Fibroblast of lung (primary cell): ENCODE data around the gene FCHO1. TPM values are rescaled to one million over a fixed set of nuclear protein-coding genes. Genes with fewer than 3 reads are reported as not detected.
"Not testable (repeated sequence)": the region's sequence is repeated elsewhere in the genome, so short reads cannot be mapped to it uniquely, and the experiment has no call there.

Source experiments
- DNase-seq, 2 donors: peaks; one replicate each; pipeline versions ENCODE4 v3.0.0 to v3.0.0-alpha.2; 2010; ENCODE audit warnings: low read depth in 2 of 2
- H2AFZ ChIP-seq: 2 replicates; pipeline ENCODE4 v1.5.1; 2012; ENCODE audit warnings: low read length, control low read depth, inconsistent platforms
- H3K27ac ChIP-seq: 2 replicates; pipeline ENCODE4 v1.5.1; 2011; ENCODE audit warnings: low read length, control low read depth; ENCODE audit not compliant: insufficient read depth
- H3K27me3 ChIP-seq: 2 replicates; pipeline ENCODE4 v1.5.1; 2011; ENCODE audit warnings: mild to moderate bottlenecking, low read length; ENCODE audit not compliant: control insufficient read depth, insufficient read depth
- H3K36me3 ChIP-seq: 2 replicates; pipeline ENCODE4 v1.5.1; 2011; ENCODE audit warnings: low read length; ENCODE audit not compliant: control insufficient read depth, insufficient read depth
- H3K4me1 ChIP-seq: 2 replicates; pipeline ENCODE4 v1.5.1; 2011; ENCODE audit warnings: low read length; ENCODE audit not compliant: control insufficient read depth, insufficient read depth; ENCODE audit errors: extremely low read depth
- H3K4me2 ChIP-seq: 2 replicates; pipeline ENCODE4 v1.5.1; 2011; ENCODE audit warnings: low read length, control low read depth; ENCODE audit not compliant: insufficient read depth; ENCODE audit errors: extremely low read depth
- H3K4me3 ChIP-seq, 4 experiments: fragments of 200-600 bp in 1 of 4; sonication (generic) in 1 of 4; replicated peaks in 1 of 4; 2 replicates each; pipeline ENCODE4 v1.5.1; 2011 to 2016; ENCODE audit warnings: low read length in 4 of 4, low read depth in 3 of 4, mild to moderate bottlenecking in 3 of 4, control low read depth in 2 of 4, inconsistent platforms in 1 of 4, mixed read lengths in 1 of 4; ENCODE audit not compliant: insufficient read depth in 1 of 4; ENCODE audit errors: control extremely low read depth in 1 of 4
- H3K79me2 ChIP-seq: 2 replicates; pipeline ENCODE4 v1.5.1; 2012; ENCODE audit warnings: mild to moderate bottlenecking, low read length, inconsistent platforms; ENCODE audit not compliant: control insufficient read depth, insufficient read depth
- H3K9ac ChIP-seq: 2 replicates; pipeline ENCODE4 v1.5.1; 2011; ENCODE audit warnings: mild to moderate bottlenecking, low read length, control low read depth; ENCODE audit not compliant: insufficient read depth
- H3K9me3 ChIP-seq: 2 replicates; pipeline ENCODE4 v1.5.1; 2012; ENCODE audit warnings: low read depth, low read length; ENCODE audit not compliant: control insufficient read depth, insufficient read depth
- H4K20me1 ChIP-seq: 2 replicates; pipeline ENCODE4 v1.5.1; 2011; ENCODE audit warnings: low read length; ENCODE audit not compliant: control insufficient read depth, insufficient read depth; ENCODE audit errors: extremely low read depth
- EZH2 ChIP-seq: IDR thresholded peaks from 2 replicates; pipeline ENCODE4 v1.5.1; 2012; ENCODE audit warnings: low read length, control low read depth, mild to moderate bottlenecking; ENCODE audit errors: missing control alignments
- polyA plus RNA-seq, 2 donors: library from polyadenylated mRNA; depleted of rRNA in 1 of 2; stranded (reverse) in 1 of 2; unstranded in 1 of 2; fragments of >200 nt; gene quantifications; 2 replicates each; pipeline ENCODE4 v1.2.1, GENCODE V29; 2011 to 2012; ENCODE audit warnings: missing spikeins in 1 of 2
- total RNA-seq: library from RNA; depleted of rRNA; stranded (reverse); fragments of >200 nt; gene quantifications from 2 replicates; pipeline ENCODE4 v1.2.1, GENCODE V29; 2014
- TF ChIP-seq, protein P1 (sequence below), 2 donors: IDR thresholded peaks in 1 of 2; conservative IDR thresholded peaks in 1 of 2; 1 replicate in 1 of 2; 2 replicates in 1 of 2; pipeline ENCODE4 v1.5.1; 2011 to 2012; ENCODE audit warnings: low read length in 2 of 2, control low read depth in 1 of 2, inconsistent platforms in 1 of 2, low read depth in 1 of 2, mild to moderate bottlenecking in 1 of 2

Gene FCHO1
- total and polyA plus RNA-seq, 2 donors (not counting 1 experiment from before 2014, with no cell fraction given), result 0.07 to 0.33 TPM

DNA sequence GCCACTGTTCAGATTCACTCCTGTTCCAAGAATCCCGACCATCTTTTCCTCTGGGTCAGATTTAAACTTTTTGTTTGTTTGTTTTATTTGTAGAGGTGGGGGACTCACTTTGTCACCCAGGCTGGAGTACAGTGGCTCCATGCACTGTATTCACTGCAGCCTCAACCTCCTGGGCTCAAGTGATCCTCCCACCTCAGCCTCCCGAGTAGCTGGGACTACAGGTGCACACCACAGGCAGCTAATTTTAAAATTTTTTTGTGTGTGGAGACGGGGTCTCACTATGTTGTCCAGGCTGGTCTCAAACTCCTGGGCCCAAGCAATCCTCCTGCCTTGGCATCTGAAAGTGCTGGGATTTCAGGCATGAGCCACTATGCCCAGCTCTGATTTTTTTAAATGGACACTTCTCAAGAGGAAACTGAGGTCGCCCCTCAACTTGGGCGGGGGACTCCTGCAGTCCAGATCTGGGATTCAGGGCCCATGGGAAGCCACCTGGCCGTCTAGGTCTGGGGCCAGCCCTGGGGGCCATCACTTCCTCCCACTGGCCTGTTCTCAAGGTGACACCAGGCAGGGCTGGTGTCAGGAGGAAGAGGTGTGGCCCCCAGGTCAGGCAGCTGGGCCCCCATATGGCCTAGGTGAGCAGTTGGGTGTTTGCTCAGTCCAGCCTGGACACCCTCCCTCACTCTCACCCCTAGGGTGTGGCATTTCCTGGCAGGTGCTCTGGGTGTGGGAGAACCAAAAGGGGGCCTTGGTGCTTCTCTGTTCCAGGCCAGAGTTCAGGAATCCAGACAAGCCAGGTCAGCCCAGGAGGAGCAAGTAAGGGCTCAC, 44.9 kb downstream of the FCHO1 start:
- H3K4me1 ChIP-seq, result no peaks in the 10 kb centered on the region
- H4K20me1 ChIP-seq, result no peaks in the 10 kb centered on the region
- no peaks in the 10 kb centered on the region for H3K9me3 ChIP-seq
- DNase-seq, result no peak
- no peak overlapping the region for H3K4me3 ChIP-seq
- peaks cover 20% of the 10 kb centered on the region for H3K27me3 ChIP-seq
- H3K79me2 ChIP-seq, result no peaks in the 10 kb centered on the region
- H3K27ac ChIP-seq, result no peak overlapping the region
- H3K9ac ChIP-seq, result no peak overlapping the region
- H3K36me3 ChIP-seq, result no peaks in the 10 kb centered on the region
- TF ChIP-seq, protein P1, sequence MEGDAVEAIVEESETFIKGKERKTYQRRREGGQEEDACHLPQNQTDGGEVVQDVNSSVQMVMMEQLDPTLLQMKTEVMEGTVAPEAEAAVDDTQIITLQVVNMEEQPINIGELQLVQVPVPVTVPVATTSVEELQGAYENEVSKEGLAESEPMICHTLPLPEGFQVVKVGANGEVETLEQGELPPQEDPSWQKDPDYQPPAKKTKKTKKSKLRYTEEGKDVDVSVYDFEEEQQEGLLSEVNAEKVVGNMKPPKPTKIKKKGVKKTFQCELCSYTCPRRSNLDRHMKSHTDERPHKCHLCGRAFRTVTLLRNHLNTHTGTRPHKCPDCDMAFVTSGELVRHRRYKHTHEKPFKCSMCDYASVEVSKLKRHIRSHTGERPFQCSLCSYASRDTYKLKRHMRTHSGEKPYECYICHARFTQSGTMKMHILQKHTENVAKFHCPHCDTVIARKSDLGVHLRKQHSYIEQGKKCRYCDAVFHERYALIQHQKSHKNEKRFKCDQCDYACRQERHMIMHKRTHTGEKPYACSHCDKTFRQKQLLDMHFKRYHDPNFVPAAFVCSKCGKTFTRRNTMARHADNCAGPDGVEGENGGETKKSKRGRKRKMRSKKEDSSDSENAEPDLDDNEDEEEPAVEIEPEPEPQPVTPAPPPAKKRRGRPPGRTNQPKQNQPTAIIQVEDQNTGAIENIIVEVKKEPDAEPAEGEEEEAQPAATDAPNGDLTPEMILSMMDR (conservative IDR thresholded peaks at IDR 0.05 in 1 of 2, IDR thresholded peaks at IDR 0.05 in 1 of 2; ENCODE audit: low read depth in 1 of 2, low read length in 2 of 2), result no peak
- no peak for TF ChIP-seq EZH2
- no peak overlapping the region for H2AFZ ChIP-seq
- H3K4me2 ChIP-seq, result no peak overlapping the region

GRCh38 chr19:17796838-17797423, 45.7 kb downstream of the FCHO1 start:
- no peaks in the 10 kb centered on the region for H3K79me2 ChIP-seq
- H3K9ac ChIP-seq, result no peak overlapping the region
- no peaks in the 10 kb centered on the region for H3K4me1 ChIP-seq
- H3K27me3 ChIP-seq, result peaks cover 20% of the 10 kb centered on the region
- H3K4me2 ChIP-seq, result no peak overlapping the region
- no peak overlapping the region for H2AFZ ChIP-seq
- no peaks in the 10 kb centered on the region for H3K9me3 ChIP-seq
- no peak overlapping the region for H3K4me3 ChIP-seq
- no peaks in the 10 kb centered on the region for H4K20me1 ChIP-seq
- TF ChIP-seq, protein P1 (conservative IDR thresholded peaks at IDR 0.05 in 1 of 2, IDR thresholded peaks at IDR 0.05 in 1 of 2; ENCODE audit: low read depth in 1 of 2, low read length in 2 of 2), result no peak
- no peak for TF ChIP-seq EZH2
- DNase-seq, result no peak
- H3K27ac ChIP-seq, result no peak overlapping the region
- no peaks in the 10 kb centered on the region for H3K36me3 ChIP-seq

DNA sequence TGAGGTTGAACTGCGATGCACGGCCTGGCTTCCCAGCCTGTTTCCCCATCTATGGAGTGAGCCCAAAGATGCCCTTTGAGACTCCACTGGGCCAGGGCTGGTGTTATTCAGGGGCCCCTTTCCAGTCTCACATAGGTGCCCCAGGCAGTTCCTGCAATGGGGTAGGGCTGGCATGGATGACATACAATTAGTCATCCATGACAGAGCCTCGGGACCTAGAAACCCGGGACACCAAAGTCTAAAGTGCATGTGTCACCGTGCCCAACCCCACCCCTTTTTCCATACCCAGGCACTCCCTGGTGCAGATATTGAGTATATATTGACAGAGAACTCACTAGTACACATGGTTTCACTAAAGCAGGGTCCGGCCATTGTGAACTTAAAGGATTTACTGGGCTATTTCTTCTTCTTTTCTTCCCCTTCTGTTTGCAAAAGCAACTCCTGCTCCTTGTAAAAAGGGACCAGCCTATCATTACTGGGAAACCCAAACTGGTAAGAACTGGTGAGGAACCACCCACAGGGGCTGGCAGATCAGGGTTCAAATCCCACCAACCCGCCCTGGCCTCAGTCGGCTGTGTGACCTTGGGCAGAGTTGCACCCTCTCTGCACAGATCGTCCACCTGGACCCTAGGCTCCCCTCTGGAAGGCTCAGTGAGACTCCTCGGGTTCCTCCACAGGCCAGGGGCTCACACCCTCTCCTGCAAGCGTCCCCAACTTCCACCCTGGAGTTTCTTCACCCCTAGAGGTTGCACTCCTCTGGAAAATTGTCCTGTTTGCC, 46.3 kb downstream of the FCHO1 start:
- TF ChIP-seq, protein P1 (conservative IDR thresholded peaks at IDR 0.05 in 1 of 2, IDR thresholded peaks at IDR 0.05 in 1 of 2; ENCODE audit: low read depth in 1 of 2, low read length in 2 of 2), result no peak
- no peak for TF ChIP-seq EZH2
- Histone ChIP-seq H3K27ac (no peak overlapping the region), H4K20me1 (no peaks in the 10 kb centered on the region), H3K4me3 (no peak overlapping the region), H3K79me2 (no peaks in the 10 kb centered on the region), H3K4me2 (no peak overlapping the region), H3K4me1 (no peaks in the 10 kb centered on the region), H3K36me3 (no peaks in the 10 kb centered on the region), H3K9me3 (no peaks in the 10 kb centered on the region), H3K27me3 (peaks cover 20% of the 10 kb centered on the region), H3K9ac (no peak overlapping the region), H2AFZ (no peak overlapping the region)
- no peak for DNase-seq

- H3K4me1 ChIP-seq, H3K4me2 ChIP-seq, H3K4me3 ChIP-seq, H3K36me3 ChIP-seq, H3K79me2 ChIP-seq, H4K20me1 ChIP-seq, H3K9ac ChIP-seq, H3K27ac ChIP-seq, H3K9me3 ChIP-seq, DNase-seq, H2AFZ ChIP-seq: not testable (repeated sequence)
- peaks cover 20% of the 10 kb centered on the region for H3K27me3 ChIP-seq
These were observed 47.3 kb downstream of the FCHO1 start for GRCh38 chr19:17798599-17798998.
